ENCODE data around the gene SMG6.

Gene SMG6

DNA sequence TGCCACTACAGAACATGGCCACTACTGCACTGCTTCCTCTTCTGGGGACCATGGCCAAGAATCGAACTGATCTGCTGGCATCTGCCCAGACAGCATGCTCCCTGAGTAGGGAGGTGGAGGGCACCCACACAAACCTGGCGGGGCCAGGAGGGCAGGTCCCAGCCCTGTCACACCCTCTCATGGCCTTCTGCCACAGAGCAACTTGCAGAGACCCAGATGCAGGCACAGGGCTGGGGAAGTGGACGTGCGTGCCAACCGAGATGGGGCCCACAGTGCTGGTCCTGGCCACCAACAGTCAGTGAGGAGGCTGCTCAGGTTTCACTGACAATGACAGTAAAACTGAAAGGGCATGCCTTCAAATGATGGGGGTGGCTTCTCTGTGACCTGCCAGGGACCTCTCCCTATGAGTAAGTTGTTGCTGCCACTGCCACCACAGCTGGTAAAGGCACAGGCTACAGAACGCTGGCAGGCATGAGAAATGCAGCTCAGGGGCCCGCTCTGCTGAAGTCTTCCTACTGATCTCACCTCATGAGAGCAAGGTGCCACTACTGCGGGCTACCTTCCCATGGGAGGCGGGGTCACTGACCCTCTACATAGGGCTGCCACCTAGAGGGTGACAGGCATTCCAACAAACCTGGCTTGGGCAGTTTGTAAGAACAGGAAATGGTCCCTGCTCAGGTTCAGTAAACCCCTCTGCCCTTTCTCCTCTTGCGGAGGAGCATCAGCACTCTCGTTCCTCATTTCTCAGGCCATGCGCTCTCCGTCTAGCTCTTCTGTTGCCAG is 233.2 kb downstream of the SMG6 start:
- no peak for DNase-seq

DNA sequence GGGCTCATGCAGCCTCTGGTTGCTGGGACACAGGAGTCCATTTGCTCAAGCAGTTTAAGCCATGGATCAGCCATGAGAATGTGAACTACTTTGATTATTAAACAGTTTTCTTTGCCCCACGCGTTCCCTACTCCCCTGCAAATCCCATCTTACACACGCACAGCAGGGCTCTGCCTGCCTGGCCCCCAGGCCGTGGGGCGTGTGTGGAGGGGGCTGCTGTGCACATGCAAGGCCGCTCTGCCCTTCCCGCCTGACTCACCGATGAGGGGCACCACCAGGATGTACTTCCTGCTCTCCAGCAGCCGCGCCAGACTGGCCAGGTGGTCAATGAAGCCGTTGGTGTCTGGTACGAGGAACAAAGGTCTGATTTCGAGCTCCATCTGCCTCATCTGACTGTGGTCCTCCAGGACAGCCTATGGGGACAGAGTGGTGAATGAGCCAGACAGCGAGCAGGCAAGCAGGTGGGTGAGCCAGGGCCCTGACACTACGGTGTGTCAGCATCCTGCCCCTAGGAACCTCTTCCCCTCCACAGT is 235.0 kb downstream of the SMG6 start:
- peak; percentile 72 for DNase-seq

DNA sequence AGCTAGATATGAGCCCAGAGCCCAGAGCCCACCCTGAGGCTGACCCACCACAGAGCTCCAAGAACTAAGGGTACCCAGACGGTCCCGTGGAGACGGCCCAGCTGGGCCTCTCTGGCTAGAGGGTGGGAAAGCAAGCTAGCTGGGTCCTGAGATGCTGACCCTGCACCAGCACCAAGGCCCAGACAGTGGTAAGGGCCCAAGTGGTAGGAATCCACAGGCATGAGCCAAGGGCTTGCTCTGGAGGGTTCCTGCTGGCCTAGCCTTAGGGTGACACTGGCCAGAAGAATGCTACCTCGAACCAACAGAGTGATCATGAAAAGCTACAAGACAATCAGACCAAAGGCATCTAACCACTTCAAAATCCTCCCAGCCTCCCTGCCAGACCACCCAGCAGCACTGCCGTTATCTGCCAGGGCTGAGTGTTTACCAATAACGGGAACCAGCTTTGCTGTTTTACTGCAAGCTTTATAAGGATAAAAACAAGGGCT is 235.5 kb downstream of the SMG6 start:
- no peak for DNase-seq

DNA sequence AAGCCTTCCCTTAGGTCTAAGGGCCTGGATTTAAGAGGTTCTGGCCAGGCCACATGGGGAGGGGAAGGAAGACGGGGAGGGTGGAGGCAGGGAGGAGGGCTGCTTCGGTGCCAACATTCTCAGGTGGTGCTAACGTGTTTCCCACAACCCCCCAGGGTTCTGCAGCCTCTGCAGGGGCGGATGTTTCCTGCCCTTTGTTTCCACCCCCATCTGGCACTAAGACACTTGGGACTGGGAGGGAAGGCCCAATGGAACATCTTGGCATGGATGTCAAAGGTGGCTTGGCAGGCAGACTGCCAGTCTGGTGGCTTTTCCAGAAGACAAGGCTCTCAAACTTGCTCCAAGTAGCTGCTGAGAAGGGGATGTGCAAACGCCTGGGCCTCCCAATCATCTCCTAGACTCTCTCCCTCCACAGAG is 236.0 kb downstream of the SMG6 start:
- DNase-seq, result no peak

DNA sequence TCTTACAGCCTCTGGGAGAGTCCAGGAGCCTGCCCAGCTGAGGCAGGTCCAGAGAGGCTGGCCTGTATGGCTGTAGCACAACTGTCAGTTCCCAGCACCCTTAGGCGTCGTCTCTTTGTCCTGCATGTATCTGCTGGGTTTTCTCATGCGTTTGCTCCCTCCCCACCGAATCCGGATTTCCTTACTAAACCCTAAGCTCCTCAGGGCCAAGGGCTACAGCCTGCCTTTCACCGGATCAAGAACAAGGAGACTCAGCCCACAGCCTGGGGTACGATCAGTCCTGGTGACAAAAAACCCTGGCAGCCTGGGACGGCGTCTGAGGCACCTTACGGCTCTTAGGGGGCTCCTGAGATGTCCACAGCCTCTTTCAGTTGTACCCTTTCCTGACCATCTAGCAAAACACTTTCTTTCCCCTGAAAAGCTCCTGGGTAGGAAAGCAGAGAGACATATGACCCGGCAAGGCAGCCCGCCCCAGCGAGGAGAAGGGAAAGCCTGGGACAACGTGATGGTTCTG is 236.5 kb downstream of the SMG6 start:
- DNase-seq, result no peak

DNA sequence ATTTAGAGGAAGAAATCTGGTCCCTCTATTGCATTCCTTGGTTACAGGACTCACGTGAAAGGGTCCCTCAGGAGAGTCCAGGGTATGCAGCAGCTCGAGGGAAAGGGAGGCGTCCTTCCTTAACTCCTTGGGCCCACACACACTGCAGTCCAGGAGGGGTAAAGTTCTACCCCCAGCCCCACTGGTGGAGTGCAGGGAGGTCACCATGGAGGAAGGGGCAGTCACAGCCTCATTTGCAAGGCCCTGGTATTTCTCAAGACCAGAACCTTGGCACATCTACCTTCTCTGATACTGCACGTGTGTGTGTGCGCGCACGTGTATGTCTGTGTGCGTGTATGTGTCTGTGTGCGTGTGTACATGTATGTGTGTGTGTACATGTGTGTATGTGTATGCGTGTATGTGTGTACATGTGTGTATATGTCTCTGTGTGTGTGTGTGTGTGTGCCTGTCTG is 237.6 kb downstream of the SMG6 start:
- no peak for DNase-seq

DNA sequence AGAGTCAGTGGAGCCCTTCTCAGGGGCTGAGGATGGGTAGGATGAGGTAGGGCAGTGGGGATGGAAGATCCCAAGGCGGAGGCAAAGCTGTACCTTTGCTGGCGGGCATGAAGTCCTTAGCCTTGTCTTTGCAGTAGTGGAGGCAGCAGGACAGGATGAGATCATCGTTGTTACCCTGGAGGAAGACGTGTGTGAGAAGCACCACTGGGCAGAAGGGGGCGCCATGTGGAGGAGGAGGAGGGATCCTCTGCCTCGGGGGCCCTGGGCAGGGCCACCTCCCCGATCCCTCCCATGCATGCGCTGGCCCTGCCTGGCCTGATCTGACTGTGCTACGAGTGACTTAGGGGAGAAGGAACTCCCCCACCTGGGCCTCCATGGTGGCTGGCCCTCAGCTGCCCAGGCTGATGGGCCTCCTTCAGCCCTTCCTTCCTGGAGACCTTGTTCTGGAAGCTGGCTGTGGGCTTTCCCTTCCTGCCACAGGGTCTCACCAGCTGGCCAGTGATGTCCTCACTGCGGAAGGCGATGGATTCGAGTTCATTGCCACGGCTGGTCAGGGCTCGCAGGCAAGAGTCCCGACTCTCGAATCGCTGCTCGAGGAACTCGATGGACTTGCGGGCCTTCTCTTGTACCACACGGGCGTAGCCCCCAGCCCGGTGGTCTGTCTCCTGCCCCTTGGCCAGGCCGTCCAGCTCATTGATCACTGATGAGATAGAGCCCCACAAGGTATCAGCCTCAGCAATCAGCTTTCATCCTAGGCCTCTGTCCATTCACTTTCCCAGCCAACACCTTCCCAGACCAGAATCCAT is 238.4 kb downstream of the SMG6 start:
- DNase-seq, result no peak

DNA sequence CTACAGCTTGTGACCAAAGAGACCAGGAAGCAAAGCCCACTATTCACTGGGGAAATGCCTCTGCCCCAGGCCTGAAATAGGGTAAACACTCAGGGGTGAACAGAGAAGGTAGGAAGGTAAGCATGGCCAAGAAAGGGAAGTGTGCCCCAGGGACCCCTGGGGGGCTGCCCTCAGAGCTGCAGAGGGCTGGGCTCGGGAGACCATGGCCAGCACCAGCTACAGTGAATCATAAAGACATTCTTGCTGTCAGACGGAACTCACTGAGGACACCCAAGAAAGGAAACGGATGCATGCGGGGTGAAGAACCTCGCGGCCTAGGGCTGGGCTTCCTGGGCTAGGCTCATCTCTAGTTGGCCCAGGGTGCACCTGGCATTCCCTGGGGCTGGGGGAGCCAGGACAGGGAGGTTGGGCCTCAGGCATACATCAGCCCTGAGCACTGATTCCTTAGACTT is 239.0 kb downstream of the SMG6 start:
- no peak for DNase-seq

DNA sequence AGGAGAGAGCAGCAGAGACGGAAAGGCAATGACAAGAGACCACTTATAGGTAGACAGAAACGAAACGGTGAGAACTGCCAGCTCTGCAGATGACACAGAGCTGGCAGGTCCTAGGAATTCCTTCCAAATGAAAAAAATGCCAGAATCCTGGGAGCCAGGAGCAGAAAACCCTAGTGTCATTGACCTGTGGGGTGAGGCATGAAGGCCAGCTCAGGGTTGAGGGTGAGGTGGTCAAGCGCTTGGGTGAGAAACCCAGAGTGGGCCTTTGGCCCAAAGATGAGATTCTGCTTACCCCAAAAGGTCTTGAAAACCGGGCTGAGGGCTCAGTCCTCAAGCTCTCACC is 239.5 kb downstream of the SMG6 start:
- DNase-seq, result no peak

DNA sequence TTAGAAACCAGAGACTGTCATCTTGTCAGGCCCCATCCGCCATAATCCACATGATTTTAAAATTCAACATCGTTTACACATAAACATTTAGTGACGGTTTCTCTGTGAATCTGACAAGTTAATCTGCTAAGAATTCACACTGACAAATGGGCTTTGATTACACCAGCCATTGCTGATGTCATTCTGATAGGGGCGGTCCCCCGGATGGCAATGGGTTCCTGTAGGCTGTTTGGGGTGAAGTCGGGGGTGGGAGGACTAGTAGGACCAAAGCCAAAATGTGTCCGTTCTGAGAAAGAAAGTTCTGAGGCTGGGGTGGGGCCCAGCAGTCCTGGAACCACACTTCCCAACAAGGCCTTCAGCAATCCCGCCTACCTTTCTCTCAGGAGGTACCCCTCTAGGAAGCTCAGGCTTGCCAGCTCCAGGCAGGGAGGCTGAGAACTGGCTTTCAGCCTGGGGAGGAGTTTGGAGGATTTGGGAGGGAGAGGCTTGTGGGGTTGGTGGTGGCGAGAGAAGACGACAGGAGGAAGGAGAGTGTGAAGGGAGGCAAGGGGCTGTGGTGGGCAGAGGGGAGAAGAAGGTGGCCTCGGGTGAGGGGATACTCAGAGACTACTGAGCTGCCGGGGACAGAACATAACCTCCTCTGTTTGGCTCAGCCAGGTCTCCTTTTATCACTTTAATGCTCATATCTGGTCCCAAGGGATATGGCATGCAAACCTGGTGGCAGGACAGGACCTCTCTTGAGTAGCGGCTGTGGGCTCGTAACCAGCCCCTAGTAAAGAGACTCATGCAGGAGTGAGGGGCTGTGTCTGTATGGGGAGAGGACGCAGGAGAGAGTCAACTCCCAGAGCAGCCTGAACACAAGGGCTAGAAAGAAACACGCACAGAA is 240.1 kb downstream of the SMG6 start:
- DNase-seq, result no peak

DNA sequence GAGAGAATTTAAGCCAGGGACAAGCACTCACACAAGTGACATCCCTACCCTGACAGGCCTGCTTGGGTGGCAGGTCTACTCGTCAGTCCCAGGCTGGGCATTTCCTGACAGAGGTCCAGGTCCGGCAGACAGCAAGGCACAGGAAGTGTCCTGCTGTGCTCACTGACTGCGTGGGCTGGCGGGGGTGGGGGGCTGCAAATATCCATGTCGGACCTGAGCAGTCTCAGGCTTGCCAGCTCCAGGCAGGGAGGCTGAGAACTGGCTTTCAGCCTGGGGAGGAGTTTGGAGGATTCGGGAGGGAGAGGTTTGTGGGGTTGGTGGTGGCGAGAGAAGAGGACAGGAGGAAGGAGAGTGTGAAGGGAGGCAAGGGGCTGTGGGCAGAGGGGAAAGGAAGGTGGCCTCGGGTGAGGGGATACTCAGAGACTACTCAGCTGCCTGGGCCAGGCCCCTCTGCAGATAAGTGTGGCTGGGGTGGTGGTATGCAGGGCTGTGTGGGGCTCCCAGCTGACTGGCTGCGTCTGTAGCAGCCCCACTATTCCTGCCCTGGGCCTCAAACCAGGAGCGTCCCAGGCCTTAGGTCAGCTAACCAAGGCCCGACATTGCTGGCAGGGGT is 240.9 kb downstream of the SMG6 start:
- no peak for DNase-seq

DNA sequence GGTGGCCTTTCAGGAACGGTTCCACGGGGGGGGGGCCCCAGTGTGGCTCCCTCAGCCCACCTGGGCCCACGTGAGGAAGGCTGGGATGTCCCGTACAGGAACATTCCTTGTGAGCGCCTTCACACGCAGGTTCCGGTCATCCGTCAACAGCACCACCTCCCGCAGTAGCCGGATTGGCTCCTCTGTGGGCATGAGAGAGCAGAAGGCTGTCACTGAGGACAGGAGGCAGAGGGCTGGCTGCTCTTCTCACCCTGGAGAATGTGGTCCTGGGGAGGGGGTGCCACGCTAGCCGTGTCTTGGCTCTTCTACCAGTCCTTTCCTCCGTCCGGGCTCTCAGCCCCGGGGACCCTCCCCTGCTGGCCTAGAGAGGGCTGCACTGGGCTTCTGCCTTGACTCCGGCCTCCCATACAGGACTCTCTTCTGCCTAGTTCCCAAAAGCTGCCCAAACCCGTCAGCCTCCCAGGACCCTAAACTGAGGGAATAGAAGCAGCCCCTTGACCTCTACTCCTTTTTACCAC is 242.1 kb downstream of the SMG6 start:
- no peak for DNase-seq

DNA sequence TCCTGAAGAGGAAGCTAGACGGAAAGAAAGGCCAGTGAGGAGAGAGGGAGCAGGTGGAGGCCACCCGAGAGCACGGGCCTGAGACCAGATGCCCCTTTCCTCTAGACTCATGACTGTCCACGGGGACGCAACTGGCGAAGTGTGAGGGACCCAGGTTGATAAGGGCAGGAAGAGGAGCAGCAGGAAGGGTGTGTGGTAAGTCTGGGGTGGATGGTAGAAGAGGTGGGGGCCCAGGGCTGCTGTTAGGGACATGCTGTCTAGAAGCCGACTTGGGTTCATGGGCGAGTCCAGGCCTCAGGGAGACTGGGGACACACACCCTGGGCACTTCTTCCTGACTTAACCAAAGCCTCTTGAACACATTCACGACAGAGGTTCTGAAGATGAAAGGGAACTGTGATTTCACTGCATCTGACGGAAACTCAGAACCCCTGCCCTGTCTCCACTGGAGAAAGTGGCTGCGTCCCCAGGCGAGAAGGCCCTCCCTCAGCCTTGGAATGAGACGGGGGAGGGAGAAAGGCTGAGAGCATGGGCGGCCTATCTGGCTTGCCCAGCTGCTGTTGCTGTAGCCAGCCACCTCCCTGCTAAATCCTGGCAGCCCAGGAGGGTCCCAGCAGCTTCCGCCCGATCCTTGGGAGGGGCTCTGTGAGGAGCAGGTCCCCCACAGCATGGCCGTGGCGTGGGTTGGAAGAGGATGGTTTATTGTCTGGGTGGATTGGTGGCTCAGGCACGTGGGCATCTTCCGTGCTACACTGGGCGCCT is 242.7 kb downstream of the SMG6 start:
- no peak for DNase-seq

DNA sequence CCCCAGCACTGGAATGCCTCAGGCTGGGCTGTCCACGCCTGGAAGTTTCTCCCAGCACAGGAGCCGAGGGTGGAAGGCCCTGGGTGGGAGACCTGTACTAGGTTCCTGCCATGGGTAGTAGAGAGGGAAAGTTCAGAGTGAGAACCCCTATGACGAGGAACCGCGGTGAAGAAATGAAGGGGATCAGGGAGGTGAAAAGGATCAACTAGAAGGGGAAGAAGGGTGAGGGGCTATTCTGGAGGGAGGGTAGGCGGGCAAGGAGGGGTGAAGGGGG is 243.3 kb downstream of the SMG6 start:
- DNase-seq, result no peak

DNA sequence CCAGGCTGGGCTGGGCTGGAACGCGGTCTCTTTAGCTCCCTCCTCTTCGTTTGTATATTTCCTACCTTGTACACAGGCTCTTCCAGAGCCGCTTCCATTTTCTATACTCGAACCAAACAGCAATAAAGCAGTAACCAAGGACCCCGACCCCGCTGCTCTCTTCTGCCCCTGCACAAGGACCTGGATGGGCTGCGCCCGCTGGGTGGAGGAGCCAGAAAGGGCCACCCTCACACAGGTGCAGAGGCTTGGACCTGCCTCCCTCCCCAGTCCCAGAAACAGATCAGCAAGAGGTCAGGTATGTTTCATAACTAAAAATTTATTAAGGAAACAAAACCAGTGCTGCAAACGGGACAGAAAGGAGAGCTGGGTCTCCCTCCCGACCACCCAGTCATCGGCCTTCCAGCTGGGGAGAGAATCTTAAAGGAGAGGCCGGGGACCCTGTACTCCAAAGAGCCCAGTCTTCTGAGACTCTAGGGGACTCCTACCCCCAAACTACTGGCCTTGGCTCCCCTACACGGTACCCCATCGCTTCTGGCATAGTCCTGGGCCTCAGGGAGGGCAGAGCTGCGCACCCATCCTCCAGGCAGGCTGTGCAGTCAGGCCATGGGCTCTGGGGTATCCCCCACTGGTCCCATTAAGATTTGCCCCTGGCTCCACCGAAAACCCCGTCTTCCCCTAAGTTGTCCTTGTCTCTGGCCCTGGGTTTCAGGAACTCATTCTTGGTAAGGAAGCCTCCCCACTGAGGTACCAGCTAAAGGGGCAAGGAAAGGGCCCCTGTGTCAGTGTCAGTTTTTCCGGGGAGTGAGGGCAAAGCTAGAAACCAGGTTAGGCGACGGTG is 243.8 kb downstream of the SMG6 start:
- no peak for DNase-seq

DNA sequence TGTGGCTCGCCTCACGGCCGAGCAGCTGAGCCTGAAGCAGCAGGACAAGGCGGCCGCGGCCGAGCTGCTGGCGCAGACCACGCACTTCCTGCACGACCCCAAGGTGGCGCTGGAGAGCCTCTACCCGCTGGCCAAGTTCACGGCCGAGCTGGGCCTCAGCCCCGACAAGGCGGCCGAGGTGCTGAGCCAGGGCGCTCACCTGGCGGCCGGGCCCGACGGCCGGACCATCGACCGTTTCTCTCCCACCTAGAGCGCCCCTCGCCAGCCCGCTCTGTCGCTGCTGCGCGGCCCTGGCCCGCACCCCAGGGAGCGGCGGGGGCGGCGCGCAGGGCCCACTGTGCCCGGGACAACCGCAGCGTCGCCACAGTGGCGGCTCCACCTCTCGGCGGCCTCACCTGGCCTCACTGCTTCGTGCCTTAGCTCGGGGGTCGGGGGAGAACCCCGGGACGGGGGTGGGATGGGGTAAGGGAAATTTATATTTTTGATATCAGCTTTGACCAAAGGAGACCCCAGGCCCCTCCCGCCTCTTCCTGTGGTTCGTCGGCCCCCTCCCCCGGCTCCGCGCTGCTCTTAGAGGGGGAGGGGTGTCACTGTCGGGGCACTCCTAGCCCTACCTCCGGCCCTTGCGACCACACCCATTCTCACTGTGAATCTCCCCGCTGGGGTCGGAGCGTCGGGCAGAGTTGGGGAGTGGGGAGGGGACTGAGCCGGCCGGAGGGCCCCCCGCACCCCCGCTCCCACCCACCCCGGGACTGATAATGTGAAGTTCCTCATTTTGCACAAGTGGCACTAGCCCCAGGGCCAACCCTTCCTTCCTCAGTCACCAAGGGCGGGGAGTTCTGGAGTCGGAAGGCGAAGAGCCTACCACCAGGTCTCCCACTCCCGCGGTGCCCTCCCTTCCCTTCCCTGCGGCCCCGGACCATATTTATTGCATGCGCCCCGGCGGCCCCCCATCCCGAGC is 244.7 kb downstream of the SMG6 start:
- DNase-seq, result no peak

DNA sequence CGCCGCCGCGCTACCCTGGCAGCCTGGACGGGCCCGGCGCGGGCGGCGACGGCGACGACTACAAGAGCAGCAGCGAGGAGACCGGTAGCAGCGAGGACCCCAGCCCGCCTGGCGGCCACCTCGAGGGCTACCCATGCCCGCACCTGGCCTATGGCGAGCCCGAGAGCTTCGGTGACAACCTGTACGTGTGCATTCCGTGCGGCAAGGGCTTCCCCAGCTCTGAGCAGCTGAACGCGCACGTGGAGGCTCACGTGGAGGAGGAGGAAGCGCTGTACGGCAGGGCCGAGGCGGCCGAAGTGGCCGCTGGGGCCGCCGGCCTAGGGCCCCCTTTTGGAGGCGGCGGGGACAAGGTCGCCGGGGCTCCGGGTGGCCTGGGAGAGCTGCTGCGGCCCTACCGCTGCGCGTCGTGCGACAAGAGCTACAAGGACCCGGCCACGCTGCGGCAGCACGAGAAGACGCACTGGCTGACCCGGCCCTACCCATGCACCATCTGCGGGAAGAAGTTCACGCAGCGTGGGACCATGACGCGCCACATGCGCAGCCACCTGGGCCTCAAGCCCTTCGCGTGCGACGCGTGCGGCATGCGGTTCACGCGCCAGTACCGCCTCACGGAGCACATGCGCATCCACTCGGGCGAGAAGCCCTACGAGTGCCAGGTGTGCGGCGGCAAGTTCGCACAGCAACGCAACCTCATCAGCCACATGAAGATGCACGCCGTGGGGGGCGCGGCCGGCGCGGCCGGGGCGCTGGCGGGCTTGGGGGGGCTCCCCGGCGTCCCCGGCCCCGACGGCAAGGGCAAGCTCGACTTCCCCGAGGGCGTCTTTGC is 245.6 kb downstream of the SMG6 start:
- DNase-seq, result no peak

DNA sequence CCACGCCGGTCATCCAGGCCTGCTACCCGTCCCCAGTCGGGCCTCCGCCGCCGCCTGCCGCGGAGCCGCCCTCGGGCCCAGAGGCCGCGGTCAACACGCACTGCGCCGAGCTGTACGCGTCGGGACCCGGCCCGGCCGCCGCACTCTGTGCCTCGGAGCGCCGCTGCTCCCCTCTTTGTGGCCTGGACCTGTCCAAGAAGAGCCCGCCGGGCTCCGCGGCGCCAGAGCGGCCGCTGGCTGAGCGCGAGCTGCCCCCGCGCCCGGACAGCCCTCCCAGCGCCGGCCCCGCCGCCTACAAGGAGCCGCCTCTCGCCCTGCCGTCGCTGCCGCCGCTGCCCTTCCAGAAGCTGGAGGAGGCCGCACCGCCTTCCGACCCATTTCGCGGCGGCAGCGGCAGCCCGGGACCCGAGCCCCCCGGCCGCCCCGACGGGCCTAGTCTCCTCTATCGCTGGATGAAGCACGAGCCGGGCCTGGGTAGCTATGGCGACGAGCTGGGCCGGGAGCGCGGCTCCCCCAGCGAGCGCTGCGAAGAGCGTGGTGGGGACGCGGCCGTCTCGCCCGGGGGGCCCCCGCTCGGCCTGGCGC is 246.3 kb downstream of the SMG6 start:
- DNase-seq, result no peak
